Left colon (tissue), 2 donors: Measurements from ENCODE around the gene MTMR4. TPM values are rescaled to one million over a fixed set of nuclear protein-coding genes. Genes with fewer than 3 reads are reported as not detected.
A peak's percentile ranks its signal among the peaks of the same experiment; 100 is the strongest.
"Not testable (repeated sequence)": the region's sequence is repeated elsewhere in the genome, so short reads cannot be mapped to it uniquely, and the experiment has no call there.

Experiments used
- ATAC-seq: fragments of 200-7000 bp; cut with Tn5 transposase; one replicate; pipeline ENCODE4 v1.9.1; 2020; ENCODE audit warnings: mild to moderate bottlenecking, moderate library complexity
- DNase-seq, 2 donors: peaks; one replicate each; pipeline ENCODE4 v3.0.0-alpha.2; 2020
- intact Hi-C, 2 donors: fragments of 100-400 bp; cut with DNase I in 1 of 2; cut with micrococcal nuclease in 1 of 2; formaldehyde crosslinking; loops; one replicate each; pipeline versions ENCODE4 v1.11.2 to v1.14.0; 2022; cut with DNase I, micrococcal nuclease
- total RNA-seq, 2 donors: library from RNA; stranded (reverse); fragmentation: NEBNext Ultra II Directional; extraction: Animal tissue kit (Norgen Biotek cat#: 25700); gene quantifications; one replicate each; pipeline ENCODE4 v1.2.1, GENCODE V29; 2021
- donor health status: DM: no; HTN: no; CAD: no.
- donor health status: DM: yes; HTN: yes; CAD: no.

The MTMR4 gene
- total RNA-seq, 2 donors from 2014 or later, result 42.2 to 52.4 TPM

DNA sequence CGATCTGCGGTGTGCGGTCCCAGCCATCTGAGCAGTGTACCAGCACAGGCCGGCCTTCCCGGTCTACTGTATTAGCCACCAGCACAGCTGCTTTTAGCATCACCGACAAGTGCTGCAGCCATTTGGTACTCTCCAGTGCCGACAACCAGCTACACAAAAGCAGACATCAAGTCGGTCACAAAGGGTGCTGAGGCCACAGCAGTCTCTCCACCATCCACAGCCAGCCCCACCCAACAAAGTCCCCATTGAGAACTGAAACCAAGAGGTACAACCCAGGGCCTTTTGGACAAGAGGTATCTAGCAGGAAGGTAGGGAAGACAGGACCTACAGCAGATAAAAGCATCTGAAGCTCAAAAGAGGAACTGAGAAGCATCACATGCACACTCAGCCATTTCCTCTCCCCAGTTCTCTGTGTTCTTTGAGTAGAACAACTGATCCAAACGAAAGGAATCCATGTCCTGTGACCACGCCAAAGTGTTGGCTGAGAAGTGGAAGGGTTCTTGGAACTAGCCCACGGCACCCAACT lies 9.5 kb downstream of the MTMR4 start:
- no peak for DNase-seq
- peak; percentile 17 for ATAC-seq
- intact Hi-C loops, result no loop called here

- DNase-seq (no peak), ATAC-seq (peak; percentile 69)
- intact Hi-C loops, result no loop called here
These were observed 10.6 kb downstream of the MTMR4 start for GRCh38 chr17:58503866-58504265.

DNA sequence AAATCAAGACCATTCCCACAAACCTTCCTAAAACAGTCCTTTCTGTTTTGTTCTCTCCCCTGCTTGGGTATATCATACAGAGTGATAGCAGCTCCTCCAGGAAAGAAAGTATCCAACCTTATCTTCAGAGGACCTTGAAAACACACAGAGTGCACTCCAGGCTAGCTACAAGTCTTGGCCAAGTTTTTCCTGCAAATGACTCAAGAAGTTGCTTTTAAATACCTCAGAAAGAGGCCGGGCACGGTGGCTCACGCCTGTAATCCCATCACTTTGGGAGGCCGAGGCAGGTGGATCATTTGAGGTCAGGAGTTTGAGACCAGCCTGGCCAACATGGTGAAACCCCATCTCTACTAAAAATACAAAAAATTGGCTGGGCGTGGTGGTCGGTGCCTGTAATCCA lies 11.3 kb downstream of the MTMR4 start:
- intact Hi-C loops, DNase-seq, ATAC-seq: not testable (repeated sequence)

DNA sequence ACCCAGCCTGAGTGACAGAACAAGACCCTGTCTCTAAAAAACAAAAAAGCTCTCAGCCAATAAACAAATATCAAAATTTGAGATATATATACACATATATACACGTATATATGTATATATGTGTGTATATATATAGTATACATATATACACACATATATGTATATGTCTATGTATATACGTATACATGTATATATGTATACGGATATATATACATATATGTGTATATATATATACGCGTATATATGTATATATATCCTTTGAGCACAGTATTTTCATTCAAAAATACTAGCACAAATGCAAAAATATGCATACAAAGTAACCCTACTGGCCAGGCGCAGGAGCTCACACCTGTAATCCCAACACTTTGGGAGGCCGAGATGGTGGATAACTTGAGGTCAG lies 13.0 kb downstream of the MTMR4 start:
- intact Hi-C loops, result no loop called here
- no peak for ATAC-seq

GRCh38 chr17:58498177-58498828 lies 16.1 kb downstream of the MTMR4 start:
- intact Hi-C loops, result no loop called here
- DNase-seq (no peak), ATAC-seq (peak; percentile 55)

More for the DNA sequence above, 13.0 kb downstream of the MTMR4 start:
- DNase-seq, result no peak

GRCh38 chr17:58493506-58493905 lies 20.9 kb downstream of the MTMR4 start:
- ATAC-seq (no peak), DNase-seq (no peak)
- intact Hi-C loops, result no loop called here

DNA sequence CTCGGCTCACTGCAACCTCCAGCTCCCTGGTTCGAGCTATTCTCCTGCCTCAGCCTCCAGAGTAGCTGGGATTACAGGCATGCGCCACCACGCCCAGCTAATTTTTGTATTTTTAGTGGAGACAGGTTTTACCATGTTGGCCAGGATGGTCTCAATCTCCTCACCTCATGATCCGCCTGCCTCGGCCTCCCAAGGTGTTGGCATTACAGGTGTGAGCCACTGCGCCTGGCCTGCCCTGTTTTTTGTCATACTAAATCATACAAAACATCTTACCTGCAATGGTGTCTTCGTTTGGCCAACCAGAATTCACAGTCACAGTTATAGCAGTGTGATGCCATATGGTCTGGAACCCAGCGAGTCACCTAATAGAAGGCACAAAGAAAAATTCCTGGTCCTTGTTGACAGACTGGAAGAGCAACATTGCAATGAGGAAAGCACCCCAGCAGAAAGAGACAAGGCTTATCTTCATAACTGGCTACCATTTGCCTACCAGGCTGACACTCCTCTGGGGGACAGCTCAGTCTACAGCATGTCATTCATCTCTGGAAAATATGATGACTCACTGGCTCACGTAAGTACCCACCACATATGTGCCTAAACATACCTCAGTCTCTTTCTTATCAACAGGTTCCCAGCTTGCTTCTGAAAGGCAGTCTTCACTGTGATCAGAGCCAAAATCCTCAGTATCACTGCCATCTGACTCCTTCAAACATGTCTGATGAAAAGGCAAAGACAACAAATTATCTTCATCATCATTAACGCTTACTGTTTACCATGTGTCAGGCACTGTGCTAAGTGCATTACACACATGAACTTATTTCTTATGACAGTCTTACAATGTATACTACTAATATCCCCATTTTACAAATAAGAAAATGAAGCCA lies 22.0 kb downstream of the MTMR4 start:
- ATAC-seq (no peak), DNase-seq (no peak)
- intact Hi-C loops, result no loop called here

DNA sequence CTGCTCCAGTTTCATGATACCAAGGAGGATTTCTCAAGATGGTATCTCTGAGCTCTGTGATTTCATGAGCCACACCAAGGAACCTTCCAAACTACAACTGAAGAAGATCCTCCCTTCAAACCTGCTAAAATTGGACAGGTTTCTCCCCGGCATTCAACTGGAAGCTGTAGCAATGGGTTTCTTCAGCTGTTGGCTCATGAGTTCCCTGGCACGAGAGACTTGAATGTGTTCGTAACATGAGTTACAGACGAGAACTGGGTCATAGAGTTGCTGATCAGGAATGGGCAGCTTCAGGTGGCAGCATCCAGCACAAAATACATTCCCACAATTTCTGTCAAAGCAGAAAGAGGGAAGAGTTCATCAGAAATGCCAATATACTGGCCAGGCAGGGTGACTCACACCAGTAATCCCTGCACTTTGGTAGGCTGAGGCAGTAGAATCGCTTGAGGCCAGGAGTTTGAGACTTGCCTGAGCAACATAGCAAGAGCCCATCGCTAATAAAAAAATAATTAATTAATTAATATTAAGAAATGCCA lies 22.9 kb downstream of the MTMR4 start:
- DNase-seq (no peak), ATAC-seq (no peak)
- intact Hi-C loops, result no loop called here

GRCh38 chr17:58488428-58488890 lies 26.0 kb downstream of the MTMR4 start:
- intact Hi-C loops, result no loop called here
- no peak for DNase-seq
- no peak for ATAC-seq

DNA sequence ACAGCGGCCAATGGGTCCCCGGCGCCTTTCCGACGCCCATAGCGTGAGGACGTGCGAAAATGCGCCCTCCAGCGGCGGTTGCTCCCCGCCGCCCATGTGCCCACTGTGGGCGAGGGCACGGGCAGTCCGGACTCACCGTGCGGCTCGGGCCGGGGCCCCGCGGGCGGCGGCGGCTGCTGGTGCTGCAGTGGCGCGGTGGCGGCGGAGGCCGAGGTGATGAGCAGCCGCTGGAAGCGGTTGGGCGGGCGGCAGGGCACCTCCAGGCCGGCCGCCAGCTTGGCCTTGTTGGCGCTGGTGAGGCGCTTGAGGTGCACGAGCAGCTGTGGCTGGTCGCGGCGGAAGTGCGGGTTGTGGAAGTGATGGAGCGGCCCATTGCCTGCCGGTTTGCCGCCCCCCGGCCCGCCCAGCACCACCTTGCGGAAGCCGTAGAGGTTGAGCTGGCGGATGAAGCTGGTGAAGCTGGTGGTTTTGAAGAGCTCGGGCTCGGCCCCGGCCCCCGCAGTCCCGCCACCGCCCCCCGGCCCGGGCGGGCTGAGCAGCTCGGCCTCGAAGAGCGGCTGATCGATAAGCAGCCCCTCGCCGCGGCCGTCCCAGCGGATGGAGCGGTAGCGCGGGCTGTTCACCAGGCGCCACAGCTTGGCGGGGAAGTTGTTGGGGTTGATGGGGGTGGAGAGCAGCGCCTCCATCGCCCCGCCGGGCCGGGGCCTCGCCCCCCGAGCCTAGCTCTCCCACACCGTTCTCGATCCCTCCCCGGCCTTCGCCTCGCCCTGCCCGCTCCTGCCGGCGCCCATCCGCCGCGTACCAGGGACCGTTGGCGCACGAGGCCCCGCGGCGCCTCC lies 26.6 kb downstream of the MTMR4 start, which contains the start of gene HSF5:
HSF5 (minus strand) TSS at position 820 of the 839 bp plus-strand sequence; CDS start at position 686, 134 bp downstream.
- intact Hi-C loops, result no loop called here
- ATAC-seq (no peak), DNase-seq (peak in 1 of 2 donors; percentile 53)

DNA sequence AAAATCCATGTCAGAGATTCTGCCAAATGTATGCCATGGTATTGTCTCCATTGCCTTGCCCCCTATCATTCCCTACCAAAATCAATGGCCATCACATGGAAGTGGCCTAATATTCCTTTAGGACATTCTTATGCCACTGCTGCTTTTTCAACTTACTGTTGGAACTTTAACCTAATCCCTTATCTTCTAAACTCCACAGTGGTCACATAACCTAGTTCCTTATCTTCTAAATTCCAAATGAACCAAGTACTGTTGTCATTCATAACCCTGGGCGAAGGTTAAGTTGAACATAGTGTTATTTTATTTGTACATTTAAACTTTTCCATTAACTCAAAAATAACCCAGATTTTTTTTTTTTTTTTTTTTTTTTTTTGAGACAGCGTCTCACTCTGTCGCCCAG lies 29.8 kb downstream of the MTMR4 start:
- DNase-seq (no peak), ATAC-seq (no peak)
- intact Hi-C loops, result no loop called here

- ATAC-seq, intact Hi-C loops, DNase-seq: not testable (repeated sequence)
These were observed 32.6 kb downstream of the MTMR4 start for GRCh38 chr17:58481798-58482197.

DNA sequence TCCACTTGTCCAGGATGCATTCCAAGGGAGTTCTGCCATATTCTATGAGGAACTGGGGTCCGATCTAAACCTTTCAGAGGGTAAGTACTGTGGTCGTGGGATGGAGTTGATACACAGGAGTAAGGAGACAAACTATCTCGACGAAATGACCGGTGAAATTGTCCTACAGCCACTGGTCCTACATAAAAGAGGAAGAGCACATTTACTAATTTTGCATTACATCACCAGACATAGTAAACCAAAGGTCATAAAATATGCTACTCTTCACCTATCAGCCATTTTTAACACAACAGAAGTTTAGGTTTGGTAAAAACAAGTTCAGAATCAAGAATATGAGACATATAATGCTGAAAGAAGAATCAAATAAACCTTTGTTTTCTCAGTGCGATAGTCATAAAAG lies 34.3 kb downstream of the MTMR4 start:
- ATAC-seq, result no peak
- intact Hi-C loops, result no loop called here

DNA sequence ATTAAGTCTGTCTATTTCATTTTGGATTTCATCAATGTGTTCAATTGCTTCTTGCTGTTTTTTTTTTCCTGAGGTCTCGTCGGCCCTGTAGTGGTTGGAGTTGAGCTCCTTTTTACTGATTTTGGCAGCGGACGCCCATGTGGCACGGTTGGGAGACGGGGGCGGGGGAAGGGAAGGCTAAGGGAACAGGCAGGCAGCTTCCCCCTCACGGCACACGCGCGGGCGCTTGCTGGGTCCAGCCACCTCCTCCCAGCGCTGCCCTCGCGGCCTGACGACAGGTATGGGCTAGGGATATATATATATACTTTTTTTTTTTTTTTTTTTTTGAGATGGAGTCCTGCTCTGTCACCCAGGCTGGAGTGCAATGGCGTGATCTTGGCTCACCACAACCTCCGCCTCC lies 37.6 kb downstream of the MTMR4 start:
- no peak for DNase-seq
- intact Hi-C loops, result no loop called here
- no peak for ATAC-seq

More for the DNA sequence above, 34.3 kb downstream of the MTMR4 start:
- DNase-seq, result no peak

- intact Hi-C loops, result no loop called here
- ATAC-seq (no peak), DNase-seq (no peak)
These were observed 38.5 kb downstream of the MTMR4 start for GRCh38 chr17:58475985-58476384.

DNA sequence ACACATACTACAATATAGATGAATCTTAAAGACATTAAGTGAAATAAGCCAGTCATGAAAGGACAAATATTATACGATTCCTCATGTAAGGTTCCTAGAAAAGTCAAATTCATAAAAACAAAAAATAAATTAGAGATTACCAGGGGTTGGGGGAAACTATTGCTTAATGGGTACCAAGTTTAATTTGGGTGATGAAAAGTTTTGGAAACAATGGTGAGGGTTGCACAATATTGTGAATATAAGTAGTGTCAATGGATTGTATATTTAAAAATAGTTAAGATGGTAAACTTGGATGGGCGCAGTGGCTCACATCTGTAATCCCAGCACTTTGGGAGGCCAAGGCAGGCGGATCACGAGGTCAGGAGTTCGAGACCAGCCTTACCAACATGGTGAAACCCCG lies 44.1 kb downstream of the MTMR4 start:
- intact Hi-C loops, result no loop called here
- ATAC-seq, result no peak
- DNase-seq, result no peak

DNA sequence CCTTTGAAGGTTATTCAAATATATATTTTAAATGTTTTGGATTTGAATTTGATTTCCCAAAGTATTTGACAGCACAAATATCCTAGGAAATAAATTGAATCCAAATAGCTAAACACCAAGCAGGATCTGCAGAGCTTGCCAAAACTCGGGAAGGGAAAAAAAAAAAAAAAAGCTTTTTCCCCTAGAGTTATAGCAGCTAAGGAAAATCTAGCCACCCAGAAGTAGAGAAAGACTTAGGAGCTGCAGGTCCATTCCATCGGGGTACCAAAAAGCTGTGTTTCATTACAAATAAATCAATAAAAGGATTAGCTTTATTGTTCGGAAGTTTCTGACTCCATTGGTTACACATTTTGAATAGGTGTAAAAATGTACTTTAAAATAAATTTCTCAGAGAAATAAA lies 45.5 kb downstream of the MTMR4 start:
- ATAC-seq (no peak), DNase-seq (no peak)
- intact Hi-C loops, result no loop called here

DNA sequence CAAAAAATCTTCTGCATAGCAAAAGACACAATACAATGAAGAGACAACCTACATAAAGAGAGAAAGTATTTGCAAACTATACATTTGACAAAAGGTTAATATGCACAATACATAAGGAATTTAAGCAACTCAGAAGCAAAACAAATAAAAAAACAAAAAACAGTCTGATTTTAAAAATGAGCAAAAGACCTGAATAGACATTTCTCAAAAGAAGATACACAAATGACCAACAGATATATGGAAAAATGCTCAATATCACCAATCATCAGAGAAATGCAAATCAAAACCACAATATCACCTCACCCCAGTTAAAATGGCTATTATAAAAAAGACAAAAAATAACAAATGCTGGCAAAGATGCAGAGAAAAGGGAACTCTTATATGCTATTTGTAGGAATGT lies 58.9 kb downstream of the MTMR4 start:
- intact Hi-C loops, result no loop called here
- ATAC-seq (no peak), DNase-seq (no peak)

- intact Hi-C loops, result no loop called here
- ATAC-seq (no peak), DNase-seq (no peak)
These were observed 61.7 kb downstream of the MTMR4 start for GRCh38 chr17:58452738-58453137.
